Thyroid gland (tissue), 4 donors: ENCODE measurements around the gene TMEM52B.

Experiments used
- CTCF ChIP-seq, 6 experiments: fragments of 200-600 bp in 3 of 6; fragments of 450-650 bp in 3 of 6; sonication (generic) in 3 of 6; IDR thresholded peaks; one replicate each; pipeline ENCODE4 v1.5.1; 2016 to 2019; ENCODE audit warnings: antibody characterized with exemption in 6 of 6, mild to moderate bottlenecking in 2 of 6, inconsistent platforms in 1 of 6, moderate library complexity in 1 of 6
- POLR2A ChIP-seq, 2 donors: fragments of 450-650 bp; IDR thresholded peaks; one replicate each; pipeline ENCODE4 v1.6.1; 2017; ENCODE audit warnings: antibody characterized with exemption in 2 of 2, mild to moderate bottlenecking in 2 of 2, moderate library complexity in 1 of 2

- TF ChIP-seq CTCF (IDR thresholded peaks at IDR 0.05) (peak; percentile 67 to 82 (median 72)), POLR2A (IDR thresholded peaks at IDR 0.05) (no peak)
These were observed 25.3 kb upstream of the TMEM52B start for GRCh38 chr12:10153271-10154144.
